HG03135 (cell line): ENCODE measurements around the gene ASGR1.
"Not testable (repeated sequence)": the region's sequence is repeated elsewhere in the genome, so short reads cannot be mapped to it uniquely, and the experiment has no call there.

Experiments used
- ATAC-seq: cut with Tn5 transposase; IDR thresholded peaks from one replicate; pipeline ENCODE4 v1.9.1; 2021; ENCODE audit warnings: mild to moderate bottlenecking, moderate library complexity; ENCODE audit not compliant: unreplicated experiment

Gene ASGR1

GRCh38 chr17:7191571-7192270 is 12.6 kb upstream of the ASGR1 start:
- no peak for ATAC-seq

DNA sequence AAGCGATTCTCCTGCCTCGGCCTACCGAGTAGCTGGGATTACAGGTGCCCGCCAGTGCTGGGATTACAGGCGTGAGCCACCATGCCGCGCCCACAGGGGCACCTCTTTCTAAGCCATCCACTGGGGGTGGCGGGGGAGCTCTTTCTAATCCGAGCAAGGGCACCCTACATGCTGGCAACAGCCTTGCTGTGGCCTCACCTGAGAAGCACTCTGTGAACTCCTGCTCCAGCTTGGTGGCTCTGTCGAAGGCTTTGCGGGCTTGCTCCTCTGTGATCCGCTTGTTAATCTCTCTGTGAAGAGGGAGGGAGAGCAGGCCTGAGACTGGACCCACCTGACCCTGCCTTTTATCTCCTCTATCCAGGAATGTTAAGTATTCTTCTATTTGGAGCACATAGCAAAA is 11.9 kb upstream of the ASGR1 start:
- ATAC-seq: no peak

DNA sequence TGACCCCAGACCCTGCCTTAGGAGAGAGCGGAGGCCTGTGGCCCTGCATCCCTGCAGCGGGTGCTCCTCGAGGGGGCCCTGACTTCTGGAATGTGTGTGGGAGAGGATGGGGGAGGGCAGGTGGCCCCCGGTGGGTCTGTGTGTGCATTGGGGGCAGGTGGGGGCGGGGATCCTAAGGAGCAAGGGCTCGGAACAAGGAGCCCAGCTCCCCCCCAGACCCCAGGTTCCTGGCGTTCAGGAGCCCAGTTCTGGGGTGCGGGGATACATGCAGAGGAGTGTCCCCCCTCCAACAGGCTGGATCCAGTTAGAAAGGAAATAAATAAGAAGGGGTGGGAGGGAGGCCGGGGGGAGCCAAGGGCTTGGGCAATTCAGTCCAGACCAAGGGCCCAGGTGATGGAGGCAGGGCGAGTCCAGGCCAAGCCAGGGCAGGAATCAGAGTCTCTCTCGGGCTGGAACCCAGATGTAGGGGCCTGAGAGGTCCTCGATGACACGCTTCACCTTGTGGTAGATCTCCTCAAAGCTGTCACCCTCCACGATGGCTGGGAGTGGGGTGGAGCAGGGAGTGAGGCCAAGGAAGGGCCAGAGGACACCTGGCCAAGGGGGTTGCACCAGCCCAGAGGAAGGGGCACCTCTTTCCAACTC is 11.2 kb upstream of the ASGR1 start:
- no peak for ATAC-seq

GRCh38 chr17:7186241-7186640 is 7.1 kb upstream of the ASGR1 start:
- no peak for ATAC-seq

DNA sequence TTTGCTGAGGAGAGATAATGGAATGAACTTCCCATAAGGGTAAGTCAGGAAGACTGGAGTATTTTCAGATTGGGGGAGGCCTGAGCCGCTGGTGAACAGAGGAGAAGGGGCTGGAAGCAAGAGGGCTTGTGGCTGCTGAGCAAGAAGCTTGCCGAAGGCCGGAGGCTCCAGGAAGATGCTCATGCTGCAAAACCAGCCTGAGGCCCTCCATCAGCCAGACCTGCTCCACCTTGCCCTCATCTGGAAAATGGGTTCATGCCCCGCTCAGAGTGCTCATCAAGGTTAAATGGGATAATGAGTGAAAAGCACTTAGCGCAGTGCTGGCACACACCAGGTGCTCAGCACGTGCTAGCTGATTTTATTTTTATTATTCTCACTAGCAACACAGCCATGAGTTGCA is 5.5 kb upstream of the ASGR1 start:
- ATAC-seq: no peak

DNA sequence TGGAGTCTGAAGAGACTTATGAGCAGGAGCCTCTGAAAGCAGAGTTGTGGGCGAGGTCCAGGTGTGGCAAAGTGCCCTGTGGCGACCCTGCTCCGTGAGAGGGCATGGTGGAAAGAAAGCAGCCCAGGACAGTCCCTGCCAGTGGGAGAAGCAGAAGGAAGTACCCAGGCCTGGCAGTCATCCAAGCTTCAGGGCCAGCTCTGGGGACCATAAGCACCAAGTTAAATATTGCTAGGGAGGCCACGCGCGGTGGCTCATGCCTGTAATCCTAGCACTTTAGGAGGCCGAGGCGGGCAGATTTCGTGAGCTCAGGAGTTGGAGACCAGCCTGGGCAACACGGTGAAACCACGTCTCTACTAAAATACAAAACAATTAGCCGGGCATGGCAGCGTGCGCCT is 4.9 kb upstream of the ASGR1 start:
- ATAC-seq: no peak

GRCh38 chr17:7183433-7184090 is 4.4 kb upstream of the ASGR1 start:
- no peak for ATAC-seq

DNA sequence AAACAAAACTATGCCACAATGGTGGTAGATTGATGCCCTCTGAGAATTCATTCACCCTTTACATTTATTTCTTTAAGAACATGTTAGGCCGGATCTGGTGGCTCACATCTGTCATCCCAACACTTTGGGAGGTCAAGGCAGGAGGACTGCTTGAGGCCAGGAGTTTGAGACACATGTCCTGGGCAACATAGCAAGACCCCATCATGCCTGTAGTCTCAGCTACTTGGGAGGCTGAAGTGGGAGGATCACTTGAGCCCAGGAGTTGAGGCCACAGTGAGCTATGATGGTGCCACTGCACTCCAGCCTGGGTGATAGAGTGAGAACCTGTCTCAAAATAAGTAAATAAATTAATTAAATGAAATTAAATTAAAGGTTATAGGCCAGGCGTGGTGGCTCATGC is 2.9 kb upstream of the ASGR1 start:
- ATAC-seq: not testable (repeated sequence)

DNA sequence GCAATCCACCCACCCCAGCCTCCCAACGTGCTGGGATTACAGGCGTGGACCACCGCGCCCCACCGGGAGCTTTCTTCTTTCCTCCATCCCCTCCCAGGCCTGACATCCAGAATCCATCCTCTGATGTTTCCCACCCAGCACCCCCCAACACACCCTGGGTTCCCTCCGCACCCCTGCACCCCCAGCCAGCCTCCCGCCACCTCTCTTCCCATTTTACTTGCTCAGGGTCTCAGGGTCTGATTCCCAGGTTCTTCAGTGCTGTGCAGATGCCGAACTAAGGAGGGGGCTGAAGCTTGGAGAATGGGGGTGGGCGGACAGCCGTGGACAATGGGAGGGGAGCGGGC is 225 bp downstream of the ASGR1 start:
- ATAC-seq: no peak

DNA sequence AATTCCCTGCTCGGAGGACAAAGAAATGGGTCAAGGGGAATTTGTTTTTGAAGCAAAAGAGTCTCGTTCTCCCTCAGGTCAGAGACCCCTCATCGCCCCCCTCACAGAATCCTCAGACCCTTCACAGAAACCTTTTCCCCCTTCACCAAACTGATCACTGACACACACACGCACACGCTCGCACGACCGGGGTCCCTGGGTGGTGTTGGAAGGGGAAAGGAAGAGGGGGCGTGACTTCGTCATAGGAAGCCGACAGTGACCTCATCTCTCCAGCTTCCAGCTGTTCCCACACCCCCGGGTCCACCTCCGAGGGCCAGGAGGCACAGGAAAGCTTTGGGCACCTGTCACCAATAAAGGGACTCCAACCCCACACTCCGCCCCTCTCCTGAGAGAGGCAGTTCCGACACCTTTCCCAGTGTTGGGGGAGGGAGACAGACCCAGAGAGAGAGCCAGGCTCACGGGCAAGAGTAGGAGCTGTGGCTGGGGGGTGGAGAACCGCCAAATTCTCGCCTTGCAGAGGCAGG is 1.2 kb downstream of the ASGR1 start:
- ATAC-seq: no peak

DNA sequence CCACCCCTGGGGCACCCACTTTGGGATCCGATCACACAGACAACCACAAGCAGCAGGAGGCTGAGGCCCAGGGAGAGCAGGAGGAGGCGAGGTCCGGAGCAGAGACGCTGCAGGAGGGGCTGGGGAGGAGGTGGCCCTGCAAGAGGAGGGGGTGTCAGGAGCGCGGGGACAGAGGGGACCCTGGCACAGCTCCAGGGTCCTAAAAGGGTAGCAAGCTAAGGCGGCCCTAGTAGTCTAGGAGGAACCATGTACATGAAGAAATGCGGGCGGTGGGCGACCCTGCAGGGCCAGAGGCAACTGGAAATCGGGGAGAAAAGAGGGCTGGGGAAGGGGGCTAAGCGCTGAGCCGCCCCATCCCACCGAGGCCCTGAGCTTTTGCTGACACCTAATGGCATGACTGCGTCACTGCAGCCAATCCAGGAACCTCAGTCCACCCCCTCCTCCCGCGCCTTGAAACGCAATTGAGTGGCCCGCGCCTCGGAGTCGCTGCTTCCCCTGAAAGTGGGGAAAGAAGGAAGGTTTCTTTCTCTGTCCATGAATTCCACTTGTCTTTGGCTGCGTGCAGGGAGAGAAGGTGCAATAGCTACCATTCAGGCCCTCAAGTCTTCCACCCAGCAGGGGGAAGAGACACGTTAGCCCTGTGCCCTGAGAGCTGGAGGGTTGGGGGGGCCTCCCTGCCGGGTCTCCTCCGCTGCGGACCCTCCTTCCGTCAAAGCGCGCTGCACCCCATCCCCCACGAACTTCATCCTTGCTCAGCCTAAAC is 1.8 kb downstream of the ASGR1 start:
- no peak for ATAC-seq

DNA sequence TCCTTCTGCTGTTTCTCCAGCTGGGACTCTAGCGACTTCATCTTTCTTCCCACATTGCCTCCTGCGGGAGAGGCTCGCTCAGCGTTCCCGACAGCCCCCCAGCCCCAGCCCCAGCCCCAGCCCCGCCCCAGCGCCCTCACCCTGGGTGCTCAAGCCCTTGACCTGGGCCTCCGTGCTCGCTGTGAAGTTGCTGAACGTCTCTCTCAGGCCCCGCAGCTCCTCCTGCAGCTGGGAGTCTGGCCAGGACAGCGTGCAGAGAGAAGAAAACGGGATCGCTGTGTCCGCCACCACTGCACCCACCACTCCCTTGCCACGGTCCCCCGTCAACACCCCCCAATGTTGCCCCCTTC is 2.4 kb downstream of the ASGR1 start:
- no peak for ATAC-seq

GRCh38 chr17:7176107-7176840 is 2.9 kb downstream of the ASGR1 start:
- ATAC-seq: no peak

- ATAC-seq: no peak
These were observed 3.8 kb downstream of the ASGR1 start for GRCh38 chr17:7175330-7175733.

DNA sequence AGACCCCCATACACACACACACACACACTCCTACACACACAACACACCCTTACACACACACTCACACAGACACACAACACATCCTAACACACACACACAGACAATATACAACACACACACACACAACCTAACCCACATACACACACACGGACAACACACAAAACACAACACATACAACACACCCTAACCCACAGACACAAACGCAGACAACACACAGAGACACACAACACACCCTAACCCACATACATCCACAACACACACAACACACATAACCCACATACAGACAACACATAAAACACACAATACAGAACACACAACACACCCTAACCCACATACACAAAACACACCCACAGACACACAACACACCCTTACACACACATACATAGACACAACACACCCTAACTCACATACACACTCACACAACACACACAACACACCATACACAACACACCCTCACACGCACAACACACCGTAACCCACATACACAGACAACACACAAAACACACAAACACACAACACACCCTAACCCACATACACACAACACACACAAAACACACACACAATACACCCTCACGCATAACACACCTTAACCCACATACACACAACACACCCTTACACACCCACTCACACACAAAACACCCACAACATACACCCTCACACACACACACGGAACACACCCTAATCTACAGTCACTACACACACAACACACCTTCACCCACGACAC is 4.4 kb downstream of the ASGR1 start:
- no peak for ATAC-seq

GRCh38 chr17:7173687-7174602 is 5.2 kb downstream of the ASGR1 start:
- no peak for ATAC-seq

DNA sequence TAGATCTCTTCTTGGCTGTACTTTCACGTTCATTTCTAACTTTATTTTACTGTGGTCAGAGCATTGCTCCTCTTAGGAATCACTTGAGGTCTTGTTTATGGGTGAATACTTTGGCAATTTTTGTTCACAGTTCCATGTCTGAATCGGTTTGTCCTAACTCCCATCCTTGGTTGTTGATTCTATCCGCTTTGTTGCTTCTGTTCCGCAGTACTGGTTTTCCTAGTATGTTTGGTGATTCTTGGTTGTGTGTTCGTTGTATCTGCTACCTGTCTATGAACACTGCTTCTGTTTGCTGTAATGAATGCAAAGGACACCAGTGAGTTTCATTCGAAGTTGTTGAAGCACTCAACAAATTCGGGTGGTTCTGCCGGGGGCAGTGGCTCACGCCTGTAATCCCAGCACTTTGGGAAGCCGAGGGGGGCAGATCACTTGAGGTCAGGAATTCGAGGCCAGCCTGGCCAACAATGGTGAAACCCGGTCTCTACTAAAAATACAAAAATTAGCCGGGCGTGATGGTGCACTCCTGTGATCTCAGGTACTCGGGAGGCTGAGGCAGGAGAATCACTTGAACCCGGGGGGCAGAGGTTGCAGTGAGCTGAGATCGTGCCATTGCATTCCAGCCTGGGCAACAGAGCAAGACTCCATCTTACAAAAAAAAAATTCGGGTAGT is 6.5 kb downstream of the ASGR1 start:
- ATAC-seq: not testable (repeated sequence)

DNA sequence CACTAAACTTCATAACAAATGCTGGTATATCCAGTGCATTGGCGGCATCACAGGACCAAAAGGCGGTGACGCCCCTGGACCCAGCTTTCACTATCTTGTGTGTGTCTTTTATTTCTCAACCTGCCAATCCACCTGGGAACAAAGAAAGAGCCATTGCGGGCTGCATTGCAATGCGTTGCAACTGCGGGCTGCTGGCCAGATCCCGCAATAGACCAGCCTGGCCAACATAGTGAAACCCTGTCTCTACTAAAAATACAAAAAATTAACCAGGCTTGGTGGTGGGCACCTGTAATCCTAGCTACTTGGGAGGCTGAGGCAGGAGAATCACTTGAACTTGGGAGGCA is 9.6 kb downstream of the ASGR1 start:
- ATAC-seq: not testable (repeated sequence)
